Peyer's patch (tissue), 4 donors: ENCODE data around the gene SAMD10.

ENCODE experiments used
- CTCF ChIP-seq, 6 experiments: fragments of 450-650 bp in 4 of 6; fragments of 200-600 bp in 2 of 6; sonication (generic) in 1 of 6; IDR thresholded peaks; one replicate each; pipeline ENCODE4 v1.5.1; 2017 to 2019; ENCODE audit warnings: antibody characterized with exemption in 6 of 6, mild to moderate bottlenecking in 3 of 6, moderate library complexity in 1 of 6
- POLR2A ChIP-seq, 2 donors: fragments of 450-650 bp; IDR thresholded peaks; one replicate each; pipeline ENCODE4 v1.5.1; 2017; ENCODE audit warnings: antibody characterized with exemption in 2 of 2, mild to moderate bottlenecking in 2 of 2, moderate library complexity in 2 of 2

- no peak for TF ChIP-seq POLR2A (IDR thresholded peaks at IDR 0.05)
- no peak for TF ChIP-seq CTCF (IDR thresholded peaks at IDR 0.05)
These were observed 39.4 kb downstream of the SAMD10 start for GRCh38 chr20:63940071-63940471.
